RCC 7860 (cell line): ENCODE data around the gene PRAMEF20.
"Not testable (repeated sequence)": the region's sequence is repeated elsewhere in the genome, so short reads cannot be mapped to it uniquely, and the experiment has no call there.

ENCODE experiments used
- DNase-seq: peaks from one replicate; pipeline ENCODE4 v3.0.0-alpha.2; 2015; ENCODE audit warnings: low spot score
- FAIRE-seq: peaks from 2 replicates; lab custom pipeline; 2012; peaks lifted over from hg19 to GRCh38; lab: Jason Lieb, UNC

PRAMEF20 gene

DNA sequence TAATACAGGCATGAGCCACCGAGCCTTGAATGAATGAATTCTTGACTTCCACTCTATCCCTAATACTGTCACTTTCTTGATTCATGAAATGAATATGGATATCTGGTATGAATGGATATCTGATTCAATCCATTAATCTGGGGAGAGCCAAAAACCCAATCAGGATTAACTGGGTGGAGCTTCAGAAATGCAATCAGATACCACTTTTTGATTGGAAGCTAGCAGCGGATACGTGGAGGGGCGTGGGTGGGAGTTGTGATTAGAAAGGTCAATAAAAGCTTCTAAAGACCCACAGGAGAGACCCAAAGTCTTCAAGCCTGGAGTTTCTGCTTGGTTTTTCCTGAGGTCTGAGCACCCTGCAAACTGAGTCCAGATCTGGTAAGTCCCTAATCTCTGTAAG, at the start of gene PRAMEF20:
Gene PRAMEF20 (plus strand): TSS at position 301 of the 400 bp plus-strand sequence. CDS start 5,905 bp downstream, outside the sequence.
- FAIRE-seq, DNase-seq: not testable (repeated sequence)

DNA sequence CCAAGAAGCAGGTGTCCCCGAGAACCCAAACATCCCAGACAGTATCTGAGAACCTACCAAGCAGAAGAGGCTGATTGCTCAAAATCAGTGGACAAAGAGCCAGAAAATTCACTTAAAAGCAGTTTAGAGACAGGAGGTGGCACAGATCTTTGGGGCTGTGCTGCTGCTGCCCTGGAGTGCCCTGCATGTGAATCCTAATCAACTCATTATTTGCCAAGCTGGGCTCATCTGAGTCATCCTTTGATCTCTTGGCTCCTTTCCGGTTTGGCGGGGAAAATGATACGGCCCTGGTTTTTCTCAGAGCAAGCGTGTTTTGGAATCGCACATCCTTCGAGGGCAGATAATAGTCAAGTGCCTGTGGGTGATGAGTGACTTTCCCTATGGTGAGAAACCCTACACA, 47.9 kb upstream of the PRAMEF20 start:
- FAIRE-seq, DNase-seq: not testable (repeated sequence)

DNA sequence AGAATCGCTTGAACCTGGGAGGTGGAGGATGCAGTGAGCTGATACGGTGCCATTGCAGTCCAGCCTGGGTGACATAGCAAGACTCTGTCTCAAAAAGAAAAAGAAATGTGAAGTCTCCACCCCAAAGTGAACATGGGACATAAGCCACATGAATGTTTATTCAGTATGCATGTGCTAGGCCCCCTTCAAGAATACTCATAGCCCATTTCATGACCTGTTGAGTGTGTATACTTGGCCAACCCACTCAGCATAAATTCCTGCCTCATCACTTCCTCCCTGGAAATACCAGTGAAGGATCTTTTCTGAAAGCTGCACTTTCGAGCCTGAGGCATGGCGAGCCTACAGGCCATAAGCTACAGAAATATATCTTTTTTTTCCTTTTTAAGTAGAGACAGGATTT, 45.3 kb upstream of the PRAMEF20 start:
- FAIRE-seq, DNase-seq: not testable (repeated sequence)

DNA sequence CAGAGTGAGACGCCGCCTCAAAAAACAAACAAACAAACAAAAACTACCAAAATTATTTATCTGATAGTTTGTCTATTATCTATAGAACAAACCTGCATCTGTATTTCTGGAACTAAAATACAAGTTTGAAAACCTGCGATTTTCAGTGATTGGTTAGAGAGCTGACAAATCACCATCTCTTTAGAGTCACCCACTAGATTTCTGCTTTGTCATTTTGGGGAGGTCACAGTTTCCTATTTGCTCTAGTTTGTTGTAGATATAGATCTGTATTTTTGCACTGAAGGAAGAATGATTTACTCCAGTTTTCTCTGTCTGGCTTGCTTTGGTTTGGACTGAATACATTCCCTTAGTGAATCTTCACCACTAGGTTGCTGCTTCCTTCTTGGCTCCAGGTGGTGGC, 43.7 kb upstream of the PRAMEF20 start:
- DNase-seq, FAIRE-seq: not testable (repeated sequence)

DNA sequence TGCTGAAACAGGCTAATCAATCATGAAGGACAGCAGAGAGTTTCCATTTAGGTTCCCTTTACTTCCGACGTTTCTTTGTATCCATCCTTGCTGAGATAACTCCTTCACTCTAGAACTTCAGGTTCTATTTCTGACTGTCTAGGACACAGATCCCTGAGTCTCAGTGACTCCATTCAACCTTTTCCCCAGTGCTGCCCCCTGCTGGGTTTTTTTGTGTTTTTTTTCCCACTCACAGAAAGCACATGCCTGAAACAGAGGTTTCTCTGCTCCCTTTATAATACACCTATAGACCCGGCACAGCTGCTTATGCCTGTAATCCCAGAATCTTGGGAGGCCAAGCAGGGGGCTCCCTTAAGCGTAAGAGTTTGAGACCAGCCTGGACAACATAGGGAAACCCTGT, 41.7 kb upstream of the PRAMEF20 start:
- FAIRE-seq, DNase-seq: not testable (repeated sequence)

DNA sequence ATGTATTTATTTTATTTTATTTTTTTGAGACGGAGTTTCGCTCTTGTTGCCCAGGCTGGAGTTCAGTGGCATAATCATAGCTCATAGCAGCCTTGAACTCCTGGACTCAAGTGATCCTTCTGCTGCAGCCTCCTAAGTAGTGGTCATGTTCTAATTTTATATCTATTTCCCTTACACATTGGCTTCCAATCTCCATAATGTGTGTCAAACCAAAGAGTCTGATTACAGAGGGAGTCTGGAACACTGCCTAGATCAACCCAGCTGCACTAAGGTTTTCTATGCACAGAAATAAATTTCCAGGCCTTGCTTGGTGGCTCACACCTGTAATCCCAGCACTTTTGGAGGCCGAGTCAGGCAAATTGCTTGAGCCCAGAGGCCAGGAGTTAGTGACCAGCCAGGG, 31.3 kb upstream of the PRAMEF20 start:
- not testable (repeated sequence) for FAIRE-seq

DNA sequence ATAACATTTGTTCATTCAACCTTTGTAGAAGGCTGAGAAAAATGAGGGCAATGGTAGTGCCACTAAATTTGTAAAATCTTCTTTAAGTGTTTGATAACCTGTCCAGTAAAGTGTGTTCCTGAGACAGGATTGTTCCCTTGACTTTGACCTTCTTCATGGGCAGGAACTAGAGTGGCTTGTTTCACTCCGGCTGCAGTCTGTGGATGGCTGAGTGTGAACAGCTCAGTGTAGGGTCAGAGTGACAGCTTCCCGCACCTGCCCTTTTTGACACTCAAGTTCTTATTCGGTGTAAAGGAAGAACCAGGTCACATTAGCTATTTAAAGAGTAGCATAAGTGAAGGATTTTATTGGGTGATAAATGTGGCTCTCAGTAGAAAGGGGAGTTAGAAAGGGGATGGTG, 29.9 kb upstream of the PRAMEF20 start:
- not testable (repeated sequence) for FAIRE-seq, DNase-seq

More for the DNA sequence above, 31.3 kb upstream of the PRAMEF20 start:
- DNase-seq = not testable (repeated sequence)

DNA sequence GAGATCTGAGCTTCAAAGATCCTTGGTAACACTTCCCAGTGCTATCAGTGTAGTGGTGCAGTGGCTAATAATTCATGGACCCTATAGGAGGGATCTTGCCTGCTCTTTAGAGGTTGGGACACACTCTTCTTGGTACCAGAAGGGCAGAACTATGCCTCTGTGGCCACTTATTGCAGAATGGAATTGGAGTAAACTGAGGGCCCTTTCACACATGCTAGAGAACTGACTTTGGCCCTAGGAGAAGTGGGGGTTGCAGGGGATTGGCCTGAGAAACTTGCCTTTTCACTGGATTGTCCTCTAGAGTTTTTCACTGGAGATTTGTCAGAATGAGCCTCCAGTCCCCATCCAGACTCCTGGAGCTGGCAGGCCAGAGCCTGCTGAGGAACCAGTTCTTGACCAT, 20.9 kb upstream of the PRAMEF20 start, which contains the start of gene PRAMEF17:
Gene PRAMEF17 (plus strand): TSS at position 301 of the 400 bp plus-strand sequence. CDS start 26 bp downstream, at position 327.
- FAIRE-seq, DNase-seq: not testable (repeated sequence)

DNA sequence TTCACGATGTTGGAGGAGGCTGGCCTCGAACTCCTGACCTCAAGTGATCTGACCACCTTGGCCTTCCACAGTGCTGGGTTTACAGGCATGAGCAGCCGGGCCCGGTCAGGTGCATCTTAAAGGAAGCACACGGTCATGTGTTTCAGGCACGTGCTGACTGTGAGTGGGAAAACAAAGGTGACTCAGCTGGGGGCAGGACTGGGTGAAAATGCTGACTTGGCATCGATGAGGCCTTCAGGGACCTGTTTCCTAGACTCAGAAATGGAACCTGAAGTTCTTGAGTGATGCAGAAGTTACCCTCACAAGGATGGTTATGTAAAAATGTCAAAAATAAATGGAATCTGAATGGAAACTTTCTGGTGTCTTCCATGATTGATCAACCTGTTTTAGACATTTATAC, 17.2 kb upstream of the PRAMEF20 start:
- FAIRE-seq, DNase-seq: not testable (repeated sequence)

DNA sequence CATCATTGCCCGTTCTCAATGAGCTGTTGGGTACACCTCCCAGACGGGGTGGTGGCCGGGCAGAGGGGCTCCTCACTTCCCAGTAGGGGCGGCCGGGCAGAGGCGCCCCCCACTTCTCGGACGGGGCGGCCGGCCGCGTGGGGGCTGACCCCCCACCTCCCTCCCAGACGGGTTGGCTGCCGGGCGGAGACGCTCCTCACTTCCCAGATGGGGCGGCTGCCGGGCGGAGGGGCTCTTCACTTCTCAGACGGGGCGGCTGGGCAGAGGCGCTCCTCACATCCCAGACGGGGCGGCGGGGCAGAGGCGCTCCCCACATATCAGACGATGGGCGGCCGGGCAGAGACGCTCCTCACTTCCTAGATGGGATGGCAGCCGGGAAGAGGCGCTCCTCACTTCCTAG, 15.5 kb upstream of the PRAMEF20 start:
- FAIRE-seq, DNase-seq: not testable (repeated sequence)

DNA sequence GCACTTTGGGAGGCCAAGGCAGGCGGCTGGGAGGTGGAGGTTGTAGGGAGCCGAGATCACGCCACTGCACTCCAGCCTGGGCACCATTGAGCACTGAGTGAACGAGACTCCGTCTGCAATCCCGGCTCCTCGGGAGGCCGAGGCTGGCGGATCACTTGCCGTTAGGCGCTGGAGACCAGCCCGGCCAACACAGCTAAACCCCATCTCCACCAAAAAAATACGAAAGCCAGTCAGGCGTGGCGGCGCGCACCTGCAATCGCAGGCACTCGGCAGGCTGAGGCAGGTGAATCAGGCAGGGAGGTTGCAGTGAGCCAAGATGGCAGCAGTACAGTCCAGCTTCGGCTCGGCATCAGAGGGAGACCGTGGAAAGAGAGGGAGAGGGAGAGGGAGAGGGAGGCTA, 14.9 kb upstream of the PRAMEF20 start:
- FAIRE-seq, DNase-seq: not testable (repeated sequence)

DNA sequence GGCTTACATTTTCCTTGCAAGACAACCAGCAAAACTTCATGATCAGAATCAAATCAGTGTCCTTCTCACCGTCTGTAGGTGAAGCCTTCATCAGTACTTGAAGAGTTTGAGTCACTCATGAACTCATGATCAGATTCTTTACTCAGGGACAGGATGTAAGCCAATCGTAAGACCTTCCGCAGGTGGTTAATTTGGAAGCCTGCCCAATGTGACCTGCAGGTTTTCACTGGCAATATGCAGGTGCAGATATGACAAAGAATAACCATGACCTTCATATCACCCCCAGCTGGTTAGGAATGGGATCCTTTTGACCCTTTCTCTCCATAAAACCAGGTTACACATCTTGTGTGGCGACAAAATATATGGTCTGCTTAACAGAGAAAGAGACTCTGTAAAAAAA, 2.4 kb upstream of the PRAMEF20 start:
- no peak for FAIRE-seq

DNA sequence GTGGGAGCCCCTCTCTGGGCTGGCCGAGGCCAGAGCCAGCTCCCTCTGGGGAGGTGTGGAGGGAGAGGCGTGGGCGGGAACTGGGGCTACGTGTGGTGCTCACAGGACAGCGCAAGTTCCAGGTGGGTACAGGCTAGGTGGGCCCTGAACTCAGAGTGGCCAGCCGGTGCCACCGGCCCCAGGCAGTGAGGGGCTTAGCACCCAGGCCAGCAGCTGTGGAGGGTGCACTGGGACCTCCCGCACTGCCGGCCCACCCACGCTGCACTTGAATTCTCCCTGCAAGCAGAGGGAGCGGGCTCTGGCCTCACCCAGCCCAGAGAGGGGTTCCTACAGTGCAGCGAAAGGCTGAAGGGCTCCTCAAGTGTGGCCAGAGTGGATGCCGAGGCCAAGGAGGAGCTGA, 20.2 kb downstream of the PRAMEF20 start:
- FAIRE-seq (no peak), DNase-seq (no peak)

More for the DNA sequence above, 2.4 kb upstream of the PRAMEF20 start:
- no peak for DNase-seq

DNA sequence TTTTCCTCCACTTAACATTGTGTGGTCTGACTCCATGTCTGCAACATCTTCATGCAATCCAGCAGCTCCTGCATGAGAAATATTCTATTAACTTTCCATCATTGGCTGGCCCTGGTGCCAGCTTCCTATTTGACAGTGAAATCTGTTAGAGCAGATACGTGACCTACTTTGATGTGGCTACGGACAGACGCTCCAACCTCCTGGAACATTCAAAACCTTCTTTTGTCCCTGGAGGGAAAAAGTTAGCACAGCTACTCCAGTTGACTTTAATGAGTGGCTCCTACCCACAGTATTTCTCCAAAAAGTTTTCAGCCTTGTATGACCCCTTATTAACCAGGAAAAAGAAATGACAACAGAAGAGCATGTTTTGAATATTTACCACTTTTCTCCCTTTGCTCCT, 22.0 kb downstream of the PRAMEF20 start:
- FAIRE-seq (no peak), DNase-seq (no peak)

DNA sequence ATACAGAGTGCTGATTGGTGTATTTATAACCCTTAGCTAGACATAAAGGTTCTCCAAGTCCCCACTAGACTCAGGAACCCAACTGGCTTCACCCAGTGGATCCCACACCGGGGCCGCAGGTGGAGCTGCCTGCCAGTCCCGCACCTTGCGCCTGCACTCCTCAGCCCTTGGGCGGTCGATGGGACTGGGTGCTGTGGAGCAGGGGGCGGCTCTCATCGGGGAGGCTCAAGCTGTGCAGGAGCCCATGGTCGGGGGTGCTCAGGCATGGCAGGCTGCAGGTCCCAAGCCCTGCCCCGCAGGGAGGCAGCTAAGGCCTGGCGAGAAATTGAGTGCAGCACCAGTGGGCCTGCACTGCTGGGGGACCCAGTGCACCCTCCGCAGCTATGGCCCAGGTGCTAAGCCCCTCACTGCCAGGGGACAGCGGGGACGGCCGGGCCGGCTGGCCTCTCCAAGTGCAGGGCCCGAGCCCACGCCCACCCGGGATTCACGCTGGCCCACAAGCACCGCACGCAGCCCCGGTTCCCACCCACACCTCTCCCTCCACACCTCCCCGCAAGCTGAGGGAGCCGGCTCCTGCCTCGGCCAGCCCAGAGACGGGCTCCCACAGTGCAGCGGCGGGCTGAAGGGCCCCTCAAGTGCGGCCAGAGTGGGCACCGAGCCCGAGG, 23.6 kb downstream of the PRAMEF20 start:
- FAIRE-seq, DNase-seq: not testable (repeated sequence)

DNA sequence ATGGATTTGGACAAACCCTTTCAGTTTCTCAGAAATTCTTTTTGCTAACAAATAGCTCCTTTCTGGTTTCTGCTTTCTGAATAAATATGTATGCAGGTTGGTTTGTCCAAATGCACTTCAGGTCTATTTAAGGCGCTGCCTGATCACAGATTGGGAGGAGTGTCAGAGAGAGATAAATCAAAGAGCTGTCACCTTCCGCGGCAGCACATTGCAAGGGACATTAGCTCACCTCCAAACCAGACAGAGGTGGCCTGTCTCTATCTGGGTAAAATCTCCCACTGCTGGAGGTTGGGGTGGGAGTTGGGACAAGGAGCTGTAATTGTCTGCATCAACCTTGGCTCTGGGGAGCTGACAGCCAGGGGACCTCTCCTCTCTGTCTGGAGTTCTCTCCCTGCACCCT, 25.2 kb downstream of the PRAMEF20 start:
- no peak for DNase-seq
- no peak for FAIRE-seq

DNA sequence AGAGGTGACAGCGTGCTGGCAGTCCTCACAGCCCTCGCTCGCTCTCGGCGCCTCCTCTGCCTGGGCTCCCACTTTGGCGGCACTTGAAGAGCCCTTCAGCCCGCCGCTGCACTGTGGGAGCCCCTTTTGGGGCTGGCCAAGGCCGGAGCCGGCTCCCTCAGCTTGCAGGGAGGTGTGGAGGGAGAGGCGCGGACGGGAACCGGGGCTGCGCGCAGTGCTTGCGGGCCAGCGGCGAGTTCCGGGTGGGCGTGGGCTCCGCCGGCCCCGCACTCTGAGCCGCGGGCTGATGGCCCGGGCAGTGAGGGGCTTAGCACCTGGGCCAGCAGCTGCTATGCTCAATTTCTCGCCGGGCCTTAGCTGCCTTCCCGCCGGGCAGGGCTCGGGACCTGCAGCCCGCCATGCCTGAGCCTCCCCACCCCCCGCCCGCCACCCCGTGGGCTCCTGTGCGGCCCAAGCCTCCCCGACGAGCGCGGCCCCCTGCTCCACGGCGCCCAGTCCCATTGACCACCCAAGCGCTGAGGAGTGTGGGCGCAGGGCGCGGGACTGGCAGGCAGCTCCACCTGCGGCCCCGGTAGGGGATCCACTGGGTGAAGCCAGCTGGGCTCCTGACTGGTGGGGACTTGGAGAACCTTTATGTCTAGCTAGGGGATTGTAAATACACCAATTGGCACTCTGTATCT, 29.0 kb downstream of the PRAMEF20 start:
- not testable (repeated sequence) for FAIRE-seq, DNase-seq

DNA sequence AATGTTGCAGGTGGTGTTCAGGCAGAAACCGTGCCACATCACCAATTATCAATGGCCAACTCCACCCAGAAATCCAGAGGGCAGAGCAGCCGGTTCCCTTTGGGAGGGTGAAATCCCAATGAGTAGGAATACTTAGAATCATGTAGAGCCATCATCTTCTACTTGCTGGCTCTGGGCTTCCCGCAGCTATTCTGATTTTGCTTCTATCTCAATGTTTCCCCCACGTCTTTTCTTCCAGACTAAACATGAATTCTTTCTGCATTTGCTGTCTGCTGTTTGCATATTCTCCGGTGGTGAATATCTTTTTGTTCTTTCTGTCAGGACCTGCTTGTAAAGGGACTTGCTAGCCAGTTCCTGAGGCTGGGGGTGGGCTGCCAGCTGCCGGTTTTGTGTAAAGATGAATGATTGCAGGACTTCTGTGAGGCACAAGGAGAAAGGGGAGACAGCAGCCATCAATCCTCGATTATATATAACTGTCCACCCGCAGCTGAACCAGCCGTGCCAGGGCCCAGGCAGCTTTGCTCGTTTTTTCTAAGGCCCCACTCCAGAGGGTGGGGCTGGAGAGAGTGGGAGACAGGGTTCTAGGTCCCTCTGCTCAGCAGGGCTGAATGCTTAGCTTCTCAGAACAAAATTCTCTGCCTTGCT, 33.2 kb downstream of the PRAMEF20 start:
- FAIRE-seq (no peak), DNase-seq (no peak)

DNA sequence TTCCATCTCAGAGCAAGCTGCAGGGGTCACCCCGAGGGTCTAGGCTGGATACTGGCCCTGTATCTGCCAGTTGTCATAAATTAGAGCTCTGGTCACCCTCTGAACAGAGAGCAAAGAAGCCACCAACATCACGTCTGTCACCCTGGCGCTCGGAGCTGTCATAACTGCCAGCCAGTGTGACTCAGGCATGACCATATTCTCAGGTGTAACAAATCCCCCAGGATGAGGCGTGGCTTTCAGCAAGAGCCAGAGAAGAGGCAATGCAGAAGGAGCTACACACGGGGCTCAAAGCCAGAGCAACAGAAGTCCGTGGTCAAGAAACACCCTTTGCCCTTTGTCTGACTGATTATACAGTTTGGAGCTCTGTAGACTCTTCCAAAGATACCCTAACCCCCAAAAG, 40.0 kb downstream of the PRAMEF20 start:
- DNase-seq (no peak), FAIRE-seq (no peak)

DNA sequence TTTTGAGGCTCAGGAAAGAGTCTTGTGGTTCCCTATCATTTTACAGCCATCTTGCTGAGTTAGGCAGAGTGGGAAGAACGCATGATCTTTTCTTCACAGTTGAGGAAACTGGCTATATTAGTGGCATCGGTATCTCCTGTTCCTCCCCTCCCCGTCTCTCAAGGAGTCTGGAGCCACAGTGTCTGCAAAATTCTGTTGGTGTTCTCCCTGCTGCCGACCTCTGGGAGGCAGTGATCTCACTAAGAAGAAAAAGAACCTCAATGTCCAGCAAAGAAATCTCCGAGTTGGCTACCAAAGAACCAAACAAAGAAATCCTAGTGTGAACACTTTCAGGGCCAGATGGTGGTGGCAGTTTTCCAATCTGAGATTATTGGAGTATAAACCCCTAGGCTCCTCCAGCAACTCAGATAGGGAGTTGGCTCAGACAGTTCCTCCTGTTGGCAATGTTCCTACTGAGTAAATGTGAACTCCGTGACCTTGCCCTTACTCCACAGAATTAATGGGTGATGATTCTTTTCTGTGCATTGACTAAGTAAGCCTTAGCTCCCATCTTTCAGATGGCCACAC, 41.2 kb downstream of the PRAMEF20 start:
- DNase-seq (no peak), FAIRE-seq (no peak)

DNA sequence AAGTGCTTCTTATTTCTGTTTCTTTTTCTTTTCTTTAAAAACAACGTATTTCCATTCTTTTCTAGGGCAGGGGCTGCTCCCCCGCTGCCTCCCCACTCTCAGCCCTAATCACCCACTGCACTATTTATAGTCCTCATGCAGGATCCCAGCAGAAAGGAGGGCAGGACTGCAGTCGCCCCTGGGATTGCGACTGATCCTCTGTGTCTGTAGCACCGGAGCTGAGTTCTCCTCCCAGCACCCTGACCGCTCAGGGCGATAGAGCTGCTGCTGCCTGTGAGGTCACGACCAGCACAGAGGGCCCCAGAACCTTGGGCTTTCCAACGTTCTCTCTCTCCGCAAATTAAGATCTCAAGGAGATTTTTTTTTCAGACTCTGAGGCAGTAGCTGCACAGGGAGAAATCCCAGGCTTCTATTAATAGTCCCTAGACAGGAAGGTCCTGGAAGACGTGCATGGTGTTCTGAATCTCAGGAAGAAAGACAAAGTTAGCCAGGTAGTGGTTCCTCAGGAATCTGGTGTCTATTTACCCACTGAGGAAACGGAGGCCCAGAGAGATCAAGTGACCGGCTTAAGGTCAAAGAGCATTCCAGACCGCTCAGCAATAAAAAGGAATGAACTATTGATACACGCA, 46.8 kb downstream of the PRAMEF20 start:
- FAIRE-seq (no peak), DNase-seq (no peak)
